ENCODE data around the gene HS3ST3A1. TPM values are rescaled to one million over a fixed set of nuclear protein-coding genes. Genes with fewer than 3 reads are reported as not detected.

Gene HS3ST3A1
- total and polyA plus RNA-seq, 2 of the 8 experiments (the other 6 are each of a cell fraction or from before 2014, with no cell fraction given): 5.4 to 5.7 TPM

DNA sequence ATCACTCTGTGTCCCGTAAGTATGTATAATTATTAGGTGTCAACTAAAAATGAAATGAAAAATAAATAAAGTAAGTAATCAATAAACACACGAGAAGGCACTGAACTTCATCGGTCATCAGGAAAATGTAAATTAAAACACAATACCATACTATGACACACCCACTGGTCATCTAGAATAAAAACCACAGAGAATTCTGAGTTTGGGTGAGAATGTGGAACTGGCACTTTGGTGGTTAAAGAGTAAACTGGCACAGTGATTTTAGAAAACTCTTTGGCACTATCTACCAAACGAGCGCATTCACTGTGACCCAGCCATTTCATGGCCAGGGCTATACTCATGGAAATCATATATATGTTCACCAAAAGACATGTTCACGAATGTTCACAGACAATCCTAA, 98.2 kb downstream of the HS3ST3A1 start (continued):
- TF ChIP-seq, protein P1, sequence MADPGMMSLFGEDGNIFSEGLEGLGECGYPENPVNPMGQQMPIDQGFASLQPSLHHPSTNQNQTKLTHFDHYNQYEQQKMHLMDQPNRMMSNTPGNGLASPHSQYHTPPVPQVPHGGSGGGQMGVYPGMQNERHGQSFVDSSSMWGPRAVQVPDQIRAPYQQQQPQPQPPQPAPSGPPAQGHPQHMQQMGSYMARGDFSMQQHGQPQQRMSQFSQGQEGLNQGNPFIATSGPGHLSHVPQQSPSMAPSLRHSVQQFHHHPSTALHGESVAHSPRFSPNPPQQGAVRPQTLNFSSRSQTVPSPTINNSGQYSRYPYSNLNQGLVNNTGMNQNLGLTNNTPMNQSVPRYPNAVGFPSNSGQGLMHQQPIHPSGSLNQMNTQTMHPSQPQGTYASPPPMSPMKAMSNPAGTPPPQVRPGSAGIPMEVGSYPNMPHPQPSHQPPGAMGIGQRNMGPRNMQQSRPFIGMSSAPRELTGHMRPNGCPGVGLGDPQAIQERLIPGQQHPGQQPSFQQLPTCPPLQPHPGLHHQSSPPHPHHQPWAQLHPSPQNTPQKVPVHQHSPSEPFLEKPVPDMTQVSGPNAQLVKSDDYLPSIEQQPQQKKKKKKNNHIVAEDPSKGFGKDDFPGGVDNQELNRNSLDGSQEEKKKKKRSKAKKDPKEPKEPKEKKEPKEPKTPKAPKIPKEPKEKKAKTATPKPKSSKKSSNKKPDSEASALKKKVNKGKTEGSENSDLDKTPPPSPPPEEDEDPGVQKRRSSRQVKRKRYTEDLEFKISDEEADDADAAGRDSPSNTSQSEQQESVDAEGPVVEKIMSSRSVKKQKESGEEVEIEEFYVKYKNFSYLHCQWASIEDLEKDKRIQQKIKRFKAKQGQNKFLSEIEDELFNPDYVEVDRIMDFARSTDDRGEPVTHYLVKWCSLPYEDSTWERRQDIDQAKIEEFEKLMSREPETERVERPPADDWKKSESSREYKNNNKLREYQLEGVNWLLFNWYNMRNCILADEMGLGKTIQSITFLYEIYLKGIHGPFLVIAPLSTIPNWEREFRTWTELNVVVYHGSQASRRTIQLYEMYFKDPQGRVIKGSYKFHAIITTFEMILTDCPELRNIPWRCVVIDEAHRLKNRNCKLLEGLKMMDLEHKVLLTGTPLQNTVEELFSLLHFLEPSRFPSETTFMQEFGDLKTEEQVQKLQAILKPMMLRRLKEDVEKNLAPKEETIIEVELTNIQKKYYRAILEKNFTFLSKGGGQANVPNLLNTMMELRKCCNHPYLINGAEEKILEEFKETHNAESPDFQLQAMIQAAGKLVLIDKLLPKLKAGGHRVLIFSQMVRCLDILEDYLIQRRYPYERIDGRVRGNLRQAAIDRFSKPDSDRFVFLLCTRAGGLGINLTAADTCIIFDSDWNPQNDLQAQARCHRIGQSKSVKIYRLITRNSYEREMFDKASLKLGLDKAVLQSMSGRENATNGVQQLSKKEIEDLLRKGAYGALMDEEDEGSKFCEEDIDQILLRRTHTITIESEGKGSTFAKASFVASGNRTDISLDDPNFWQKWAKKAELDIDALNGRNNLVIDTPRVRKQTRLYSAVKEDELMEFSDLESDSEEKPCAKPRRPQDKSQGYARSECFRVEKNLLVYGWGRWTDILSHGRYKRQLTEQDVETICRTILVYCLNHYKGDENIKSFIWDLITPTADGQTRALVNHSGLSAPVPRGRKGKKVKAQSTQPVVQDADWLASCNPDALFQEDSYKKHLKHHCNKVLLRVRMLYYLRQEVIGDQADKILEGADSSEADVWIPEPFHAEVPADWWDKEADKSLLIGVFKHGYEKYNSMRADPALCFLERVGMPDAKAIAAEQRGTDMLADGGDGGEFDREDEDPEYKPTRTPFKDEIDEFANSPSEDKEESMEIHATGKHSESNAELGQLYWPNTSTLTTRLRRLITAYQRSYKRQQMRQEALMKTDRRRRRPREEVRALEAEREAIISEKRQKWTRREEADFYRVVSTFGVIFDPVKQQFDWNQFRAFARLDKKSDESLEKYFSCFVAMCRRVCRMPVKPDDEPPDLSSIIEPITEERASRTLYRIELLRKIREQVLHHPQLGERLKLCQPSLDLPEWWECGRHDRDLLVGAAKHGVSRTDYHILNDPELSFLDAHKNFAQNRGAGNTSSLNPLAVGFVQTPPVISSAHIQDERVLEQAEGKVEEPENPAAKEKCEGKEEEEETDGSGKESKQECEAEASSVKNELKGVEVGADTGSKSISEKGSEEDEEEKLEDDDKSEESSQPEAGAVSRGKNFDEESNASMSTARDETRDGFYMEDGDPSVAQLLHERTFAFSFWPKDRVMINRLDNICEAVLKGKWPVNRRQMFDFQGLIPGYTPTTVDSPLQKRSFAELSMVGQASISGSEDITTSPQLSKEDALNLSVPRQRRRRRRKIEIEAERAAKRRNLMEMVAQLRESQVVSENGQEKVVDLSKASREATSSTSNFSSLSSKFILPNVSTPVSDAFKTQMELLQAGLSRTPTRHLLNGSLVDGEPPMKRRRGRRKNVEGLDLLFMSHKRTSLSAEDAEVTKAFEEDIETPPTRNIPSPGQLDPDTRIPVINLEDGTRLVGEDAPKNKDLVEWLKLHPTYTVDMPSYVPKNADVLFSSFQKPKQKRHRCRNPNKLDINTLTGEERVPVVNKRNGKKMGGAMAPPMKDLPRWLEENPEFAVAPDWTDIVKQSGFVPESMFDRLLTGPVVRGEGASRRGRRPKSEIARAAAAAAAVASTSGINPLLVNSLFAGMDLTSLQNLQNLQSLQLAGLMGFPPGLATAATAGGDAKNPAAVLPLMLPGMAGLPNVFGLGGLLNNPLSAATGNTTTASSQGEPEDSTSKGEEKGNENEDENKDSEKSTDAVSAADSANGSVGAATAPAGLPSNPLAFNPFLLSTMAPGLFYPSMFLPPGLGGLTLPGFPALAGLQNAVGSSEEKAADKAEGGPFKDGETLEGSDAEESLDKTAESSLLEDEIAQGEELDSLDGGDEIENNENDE (IDR thresholded peaks at IDR 0.05; ENCODE audit: insufficient replicate concordance, low read length): no peak
- TF ChIP-seq MAFK (IDR thresholded peaks at IDR 0.05; ENCODE audit: low read depth, low read length) (no peak), TBP (IDR thresholded peaks at IDR 0.05; ENCODE audit: low read depth, low read length) (no peak), RNF2 (IDR thresholded peaks at IDR 0.05; ENCODE audit: borderline replicate concordance, low read depth, low read length, missing control alignments, poor library complexity, severe bottlenecking) (no peak), CHD2 (IDR thresholded peaks at IDR 0.05; ENCODE audit: low read length) (no peak), SP2 (IDR thresholded peaks at IDR 0.05; ENCODE audit: low read length) (no peak), BCL11A (IDR thresholded peaks at IDR 0.05; ENCODE audit: low read depth in 2 of 2, low read length in 2 of 2) (no peak), FOSL1 (IDR thresholded peaks at IDR 0.05; ENCODE audit: insufficient read depth, low read depth, low read length) (no peak), TAF1 (IDR thresholded peaks at IDR 0.05; ENCODE audit: low read depth, low read length) (no peak), EP300 (IDR thresholded peaks at IDR 0.05; ENCODE audit: borderline replicate concordance in 1 of 2, low read depth in 2 of 2, low read length in 2 of 2) (no peak)
- TF ChIP-seq, protein P2, sequence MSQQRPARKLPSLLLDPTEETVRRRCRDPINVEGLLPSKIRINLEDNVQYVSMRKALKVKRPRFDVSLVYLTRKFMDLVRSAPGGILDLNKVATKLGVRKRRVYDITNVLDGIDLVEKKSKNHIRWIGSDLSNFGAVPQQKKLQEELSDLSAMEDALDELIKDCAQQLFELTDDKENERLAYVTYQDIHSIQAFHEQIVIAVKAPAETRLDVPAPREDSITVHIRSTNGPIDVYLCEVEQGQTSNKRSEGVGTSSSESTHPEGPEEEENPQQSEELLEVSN (IDR thresholded peaks at IDR 0.05): no peak
